ENCODE measurements around the gene TLR1.

DNA sequence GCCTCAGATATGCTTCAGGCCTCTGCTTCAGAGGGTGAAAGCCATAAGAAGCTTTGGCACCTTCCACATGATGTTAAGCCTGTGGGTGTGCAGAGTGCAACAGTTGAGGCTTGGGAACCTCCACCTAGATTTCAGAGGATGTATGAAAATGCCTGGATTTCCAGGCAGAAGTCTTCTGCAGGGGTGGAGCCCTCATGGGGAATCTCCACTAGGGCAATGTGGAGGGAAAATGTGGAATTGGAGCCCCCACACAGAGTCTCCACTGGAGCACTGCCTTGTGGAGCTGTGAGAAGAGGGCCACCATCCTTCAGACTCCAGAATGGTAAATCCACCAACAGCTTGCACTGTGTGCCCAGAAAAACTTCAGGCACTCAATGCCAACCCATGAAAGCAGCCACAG is 57.0 kb downstream of the TLR1 start:
- TF ChIP-seq EZH2 (optimal IDR thresholded peaks at IDR 0.05; ENCODE audit: low read depth, low read length) (no peak), CTCF (IDR thresholded peaks at IDR 0.05; ENCODE audit: low read length) (no peak), EZH2phosphoT487 (IDR thresholded peaks at IDR 0.05; ENCODE audit: low read length) (no peak)
